HepG2 (cell line): ENCODE results near the gene MMP25. TPM values are rescaled to one million over a fixed set of nuclear protein-coding genes. Genes with fewer than 3 reads are reported as not detected.

Experiments used
- ATAC-seq: fragments of 200-7000 bp; cut with Tn5 transposase; 3 replicates; pipeline ENCODE4 v1.9.1; 2020; ENCODE audit warnings: mild to moderate bottlenecking, moderate library complexity
- BruUV-seq: library from RNA; stranded (reverse); fragments of 400-500 nt; replicated peaks from 2 replicates; lab custom pipeline; 2021; lab: Mats Ljungman, UMichigan
- CTCF ChIA-PET: fragments of 300-600 bp; formaldehyde crosslinking; extraction: SDS; loops from one replicate; lab custom pipeline; 2021; ENCODE audit warnings: low total read pairs, inconsistent platforms, low intra/inter-chr PET ratio; lab: Yijun Ruan, JAX
- POLR2A ChIA-PET: fragments of 350-600 bp; sonication (Branson Sonifier 250); formaldehyde crosslinking; loops from one replicate; lab custom pipeline; 2020; ENCODE audit warnings: antibody characterized with exemption, inconsistent platforms; lab: Yijun Ruan, JAX
- DNase-seq: peaks from one replicate; pipeline ENCODE4 v3.0.0-alpha.2; 2015; ENCODE audit warnings: low spot score
- FAIRE-seq: peaks from 3 replicates; lab custom pipeline; 2011; peaks lifted over from hg19 to GRCh38; lab: Jason Lieb, UNC
- H2AFZ ChIP-seq: one replicate; pipeline ENCODE4 v1.6.1; 2011; ENCODE audit warnings: low read length, inconsistent platforms
- H3K27ac ChIP-seq: fragments of 300-600 bp; 3 replicates; pipeline ENCODE4 v1.8.0; 2011; ENCODE audit warnings: mixed run types, mild to moderate bottlenecking, mixed read lengths, low read length, inconsistent platforms; ENCODE audit not compliant: insufficient read depth; ENCODE audit errors: extremely low read length
- H3K27me3 ChIP-seq, 2 experiments: fragments of 200-600 bp in 1 of 2; 2 replicates in 1 of 2; 3 replicates in 1 of 2; pipeline versions ENCODE4 v1.6.0 to v1.8.0; 2011; ENCODE audit warnings: low read length in 2 of 2, mild to moderate bottlenecking in 2 of 2, moderate library complexity in 2 of 2, inconsistent platforms in 1 of 2; ENCODE audit not compliant: insufficient read depth in 2 of 2, control insufficient read depth in 1 of 2
- H3K36me3 ChIP-seq, 2 experiments: fragments of 200-600 bp in 1 of 2; replicated peaks in 1 of 2; 2 replicates in 1 of 2; 3 replicates in 1 of 2; pipeline versions ENCODE4 v1.5.1 to v1.8.0; 2011; ENCODE audit warnings: low read length in 2 of 2, inconsistent platforms in 1 of 2; ENCODE audit not compliant: insufficient read depth in 2 of 2, control insufficient read depth in 1 of 2
- H3K4me1 ChIP-seq: 2 replicates; pipeline ENCODE4 v1.5.1; 2012; ENCODE audit warnings: low read length, inconsistent platforms; ENCODE audit not compliant: insufficient read depth
- H3K4me2 ChIP-seq: 2 replicates; pipeline ENCODE4 v1.6.0; 2011; ENCODE audit warnings: low read depth, low read length, inconsistent platforms
- H3K4me3 ChIP-seq, 3 experiments: fragments of 200-600 bp in 1 of 3; sonication (generic), shearing (Covaris generic) in 1 of 3; replicated peaks in 1 of 3; 2 replicates each; pipeline ENCODE4 v1.5.1; 2011 to 2016; ENCODE audit warnings: low read length in 3 of 3, inconsistent platforms in 2 of 3, low read depth in 2 of 3, mild to moderate bottlenecking in 2 of 3, control low read depth in 1 of 3, mixed read lengths in 1 of 3; ENCODE audit not compliant: insufficient read depth in 1 of 3
- H3K79me2 ChIP-seq: one replicate; pipeline ENCODE4 v1.6.1; 2011; ENCODE audit warnings: low read length, inconsistent platforms; ENCODE audit not compliant: insufficient read depth
- H3K9ac ChIP-seq: 2 replicates; pipeline ENCODE4 v1.6.0; 2011; ENCODE audit warnings: mild to moderate bottlenecking, low read depth, low read length, inconsistent platforms; ENCODE audit not compliant: insufficient read depth
- H3K9me3 ChIP-seq: 2 replicates; pipeline ENCODE4 v1.5.1; 2012; ENCODE audit warnings: mild to moderate bottlenecking, low read length
- H4K20me1 ChIP-seq: 2 replicates; pipeline ENCODE4 v1.6.0; 2011; ENCODE audit warnings: inconsistent platforms, mild to moderate bottlenecking, low read length, moderate library complexity; ENCODE audit not compliant: insufficient read depth
- CTCF ChIP-seq: sonication (generic); formaldehyde crosslinking; IDR thresholded peaks from 2 replicates; pipeline ENCODE4 v1.5.0; 2020; ENCODE audit warnings: mild to moderate bottlenecking, missing genetic modification reagents, moderate library complexity
- MBNL3 ChIP-seq: fragments of 250-450 bp; sonication (Bioruptor Pico); conservative IDR thresholded peaks from 2 replicates; pipeline ENCODE4 v1.8.0; 2022; ENCODE audit warnings: mild to moderate bottlenecking, inconsistent platforms
- ZHX2 ChIP-seq, 2 experiments: sonication (generic) in 1 of 2; formaldehyde crosslinking in 1 of 2; IDR thresholded peaks; 2 replicates each; pipeline versions ENCODE4 v1.6.1 to v1.9.0; 2014 to 2022; ENCODE audit warnings: antibody characterized with exemption in 1 of 2, borderline replicate concordance in 1 of 2, inconsistent platforms in 1 of 2, low read depth in 1 of 2, missing genetic modification reagents in 1 of 2
- ZNF800 ChIP-seq: sonication (generic); formaldehyde crosslinking; IDR thresholded peaks from 2 replicates; pipeline ENCODE4 v1.4.0; 2020; ENCODE audit warnings: missing genetic modification reagents
- WGBS: methylation state at CpG from one replicate; pipeline ENCODE4 v1.1.6; 2017; ENCODE audit warnings: low lambda C conversion rate; 5-methylcytosine and 5-hydroxymethylcytosine counted together
- in situ Hi-C: cut with HindIII; loops from 2 replicates; pipeline ENCODE4 v1.10.0; 2017; ENCODE audit warnings: low pct_unique_long_range_greater_than_20kb; ENCODE audit not compliant: extremely low pct_ligation_motif_present
- intact Hi-C: fragments of 100-400 bp; cut with micrococcal nuclease; formaldehyde crosslinking; loops from one replicate; pipeline ENCODE4 v1.10.0; 2022; ENCODE audit not compliant: unreplicated experiment
- polyA plus RNA-seq, 8 experiments: library from polyadenylated mRNA; depleted of rRNA in 3 of 8; stranded (reverse) in 7 of 8; unstranded in 1 of 8; fragments of >200 nt; fragmentation: Illumina TruSeq in 4 of 8; extraction: Trizol in 4 of 8; gene quantifications; 2 replicates each; pipeline versions ENCODE4 v1.2.1 to v1.2.3, GENCODE V29; 2011 to 2016; ENCODE audit warnings: low read depth in 4 of 8, missing spikeins in 1 of 8, mixed read lengths in 1 of 8; ENCODE audit not compliant: insufficient read depth in 1 of 8
- total RNA-seq, 5 experiments: library from RNA; depleted of rRNA; stranded (reverse); fragments of >200 nt; fragmentation: Illumina TruSeq; extraction: Trizol; gene quantifications; 2 replicates each; pipeline ENCODE4 v1.2.3, GENCODE V29; 2016; ENCODE audit warnings: low read depth in 1 of 5

The MMP25 gene
- total and polyA plus RNA-seq, 2 of the 13 experiments (the other 11 are each of a cell fraction or from before 2014, with no cell fraction given) = 0.04 to 0.08 TPM

- TF ChIP-seq ZNF800 (CRISPR knock-in tag) (peak; percentile 86), MBNL3 (no peak)
Observed at GRCh38 chr16:3029491-3030221, 16.7 kb upstream of the MMP25 start (continued).

- no peak overlapping the region for H3K9ac ChIP-seq
- H3K36me3 ChIP-seq = peaks cover 14% of the 10 kb centered on the region in 2 experiments; a peak in 4 of 5 replicates
- H3K4me2 ChIP-seq = no peak overlapping the region
- no peaks in the 10 kb centered on the region for H3K79me2 ChIP-seq
- peaks cover 12 to 64% of the 10 kb centered on the region in 2 experiments for H3K27me3 ChIP-seq
- no TSS peak for BruUV-seq
- H3K27ac ChIP-seq = no peak overlapping the region
- H3K4me3 ChIP-seq = no peak overlapping the region; a peak in 1 of 6 replicates
- H2AFZ ChIP-seq = no peak overlapping the region
- CTCF ChIA-PET = interaction anchor here (1.4 kb wide), 1 partner anchor 29 kb away, joined by 5 read pairs; no protein-coding TSS in a partner anchor
- TF ChIP-seq CTCF (0 out of 2 replicates have a peak, but pooled peaks have one; percentile 1), ZHX2 (IDR thresholded peaks at IDR 0.05; ENCODE audit: low read depth) (no peak), ZHX2 (CRISPR knock-in tag; IDR thresholded peaks at IDR 0.05; ENCODE audit: borderline replicate concordance) (no peak)
- ATAC-seq = peak; percentile 6
- 33% methylated on average over 18 of the region's 33 CpGs for WGBS
- no peak for FAIRE-seq
- peaks cover 25% of the 10 kb centered on the region for H3K4me1 ChIP-seq
- POLR2A ChIA-PET = interaction anchor here (0.9 to 18.8 kb wide), 4 partner anchors 9 to 57 kb away, joined by 3 to 750 read pairs (median 21); partner anchors contain the start of genes CLDN9, HCFC1R1, THOC6 and TNFRSF12A
- H3K9me3 ChIP-seq = no peaks in the 10 kb centered on the region
- DNase-seq = no peak
- intact Hi-C loops = no loop called here
- peaks cover 2% of the 10 kb centered on the region; the same call in 1 of the 2 replicates for H4K20me1 ChIP-seq
- in situ Hi-C loops = no loop called here
Observed at GRCh38 chr16:3030222-3031212, 15.8 kb upstream of the MMP25 start.
